Mesenchymal stem cell (in vitro differentiated cells and primary cell): ENCODE measurements around the gene MICAL1.

Experiments
- DNase-seq: peaks from one replicate; pipeline ENCODE4 v3.0.0-alpha.2; 2013
- H2AFZ ChIP-seq: one replicate; pipeline ENCODE4 v1.6.1; 2013; ENCODE audit warnings: low read depth, mild to moderate bottlenecking, control low read depth, inconsistent platforms, low read length, moderate library complexity
- H2AK5ac ChIP-seq: 2 replicates; pipeline ENCODE4 v1.6.1; 2013; ENCODE audit warnings: low read length, moderate library complexity, mild to moderate bottlenecking, inconsistent platforms; ENCODE audit not compliant: severe bottlenecking
- H2BK120ac ChIP-seq: one replicate; pipeline ENCODE4 v1.6.1; 2013; ENCODE audit warnings: low read depth, mild to moderate bottlenecking, inconsistent platforms, low read length, moderate library complexity
- H2BK12ac ChIP-seq, 2 experiments: one replicate each; pipeline ENCODE4 v1.6.1; 2013; ENCODE audit warnings: inconsistent platforms in 2 of 2, low read length in 2 of 2, mild to moderate bottlenecking in 2 of 2, moderate library complexity in 2 of 2, control low read depth in 1 of 2
- H2BK15ac ChIP-seq: one replicate; pipeline ENCODE4 v1.6.1; 2013; ENCODE audit warnings: mild to moderate bottlenecking, low read depth, inconsistent platforms; ENCODE audit not compliant: poor library complexity, severe bottlenecking
- H2BK5ac ChIP-seq: 2 replicates; pipeline ENCODE4 v1.6.1; 2013; ENCODE audit warnings: low read depth, mild to moderate bottlenecking, low read length, control low read depth, inconsistent platforms; ENCODE audit not compliant: poor library complexity, severe bottlenecking
- H3K14ac ChIP-seq, 2 experiments: one replicate each; pipeline ENCODE4 v1.6.1; 2013; ENCODE audit warnings: inconsistent platforms in 2 of 2, low read length in 2 of 2, control low read depth in 1 of 2, mild to moderate bottlenecking in 1 of 2, moderate library complexity in 1 of 2
- H3K18ac ChIP-seq, 2 experiments: one replicate each; pipeline ENCODE4 v1.6.1; 2013; ENCODE audit warnings: inconsistent platforms in 2 of 2, low read length in 2 of 2, control low read depth in 1 of 2, low read depth in 1 of 2, mild to moderate bottlenecking in 1 of 2
- H3K23ac ChIP-seq, 2 experiments: one replicate each; pipeline ENCODE4 v1.6.1; 2013; ENCODE audit warnings: inconsistent platforms in 2 of 2, low read length in 2 of 2, mild to moderate bottlenecking in 2 of 2, moderate library complexity in 2 of 2, control low read depth in 1 of 2
- H3K27ac ChIP-seq: 2 replicates; pipeline ENCODE4 v1.5.1; 2013; ENCODE audit warnings: mild to moderate bottlenecking, moderate library complexity, low read length, control low read depth, inconsistent platforms; ENCODE audit not compliant: poor library complexity, severe bottlenecking
- H3K27me3 ChIP-seq, 2 experiments: 2 replicates each; pipeline versions ENCODE4 v1.6.1 to v1.7.0; 2013; ENCODE audit warnings: low read length in 2 of 2, mild to moderate bottlenecking in 2 of 2, moderate library complexity in 2 of 2, control low read depth in 1 of 2, inconsistent platforms in 1 of 2; ENCODE audit not compliant: control insufficient read depth in 1 of 2, insufficient read depth in 1 of 2
- H3K36me3 ChIP-seq, 2 experiments: 2 replicates each; pipeline versions ENCODE4 v1.6.1 to v1.7.0; 2013; ENCODE audit warnings: low read length in 2 of 2, control low read depth in 1 of 2, inconsistent platforms in 1 of 2, low read depth in 1 of 2, mild to moderate bottlenecking in 1 of 2; ENCODE audit not compliant: insufficient read depth in 2 of 2, control insufficient read depth in 1 of 2
- H3K4ac ChIP-seq, 2 experiments: one replicate each; pipeline ENCODE4 v1.6.1; 2013; ENCODE audit warnings: inconsistent platforms in 2 of 2, low read length in 2 of 2, mild to moderate bottlenecking in 2 of 2, moderate library complexity in 2 of 2, control low read depth in 1 of 2, low read depth in 1 of 2
- H3K4me1 ChIP-seq: 2 replicates; pipeline ENCODE4 v1.6.1; 2013; ENCODE audit warnings: low read depth, low read length, control low read depth; ENCODE audit not compliant: control insufficient read depth, insufficient read depth
- H3K4me2 ChIP-seq: 2 replicates; pipeline ENCODE4 v1.6.1; 2013; ENCODE audit warnings: low read length, mild to moderate bottlenecking, inconsistent platforms; ENCODE audit not compliant: poor library complexity, severe bottlenecking
- H3K4me3 ChIP-seq, 2 experiments: 2 replicates each; pipeline versions ENCODE4 v1.5.1 to v1.7.0; 2013; ENCODE audit warnings: low read length in 2 of 2, mild to moderate bottlenecking in 2 of 2, control low read depth in 1 of 2, low read depth in 1 of 2; ENCODE audit not compliant: insufficient read depth in 1 of 2
- H3K79me1 ChIP-seq: replicated peaks from 2 replicates; pipeline ENCODE4 v1.6.1; 2013; ENCODE audit warnings: mild to moderate bottlenecking, control low read depth, low read length, inconsistent platforms; ENCODE audit not compliant: poor library complexity, severe bottlenecking
- H3K9ac ChIP-seq: 2 replicates; pipeline ENCODE4 v1.7.0; 2013; ENCODE audit warnings: mild to moderate bottlenecking, low read length, moderate library complexity
- H3K9me3 ChIP-seq: 2 replicates; pipeline ENCODE4 v1.7.0; 2013; ENCODE audit warnings: mild to moderate bottlenecking, low read length; ENCODE audit not compliant: control insufficient read depth
- H4K8ac ChIP-seq: one replicate; pipeline ENCODE4 v1.6.1; 2013; ENCODE audit warnings: inconsistent platforms, mild to moderate bottlenecking, low read length, moderate library complexity
- H4K91ac ChIP-seq: one replicate; pipeline ENCODE4 v1.6.1; 2013; ENCODE audit warnings: mild to moderate bottlenecking, low read length, inconsistent platforms
- WGBS: methylation state at CpG from one replicate; pipeline ENCODE4 v1.1.7; 2013; ENCODE audit warnings: mixed read lengths; 5-methylcytosine and 5-hydroxymethylcytosine counted together

MICAL1 gene

GRCh38 chr6:109452181-109452580 is 3.4 kb downstream of the MICAL1 start:
- peaks cover 33% of the 10 kb centered on the region for H3K79me1 ChIP-seq
- H3K4me3 ChIP-seq: no peak overlapping the region
- no peak overlapping the region for H2AFZ ChIP-seq
- no peak overlapping the region for H2BK12ac ChIP-seq
- no peaks in the 10 kb centered on the region for H3K27me3 ChIP-seq
- H3K23ac ChIP-seq: no peak overlapping the region
- no peak overlapping the region for H3K4me2 ChIP-seq
- no peak overlapping the region for H4K8ac ChIP-seq
- WGBS: 94% methylated on average over 9 of the region's 9 CpGs
- H2BK5ac ChIP-seq: no peak overlapping the region
- H3K4ac ChIP-seq: no peak overlapping the region
- H4K91ac ChIP-seq: no peak overlapping the region
- H3K27ac ChIP-seq: no peak overlapping the region
- no peak overlapping the region for H3K18ac ChIP-seq
- H3K14ac ChIP-seq: no peak overlapping the region
- H2BK120ac ChIP-seq: no peak overlapping the region
- no peak overlapping the region for H2BK15ac ChIP-seq
- H3K36me3 ChIP-seq: peaks cover 35 to 58% of the 10 kb centered on the region in 2 experiments
- peaks cover 22% of the 10 kb centered on the region for H3K4me1 ChIP-seq
- H2AK5ac ChIP-seq: no peak overlapping the region
- DNase-seq: no peak
- no peak overlapping the region for H3K9ac ChIP-seq
- H3K9me3 ChIP-seq: no peaks in the 10 kb centered on the region

- H4K8ac ChIP-seq: no peak overlapping the region
- H3K36me3 ChIP-seq: peaks cover 43 to 66% of the 10 kb centered on the region in 2 experiments
- no peak overlapping the region for H3K14ac ChIP-seq
- H2AK5ac ChIP-seq: no peak overlapping the region
- H3K4me1 ChIP-seq: peaks cover 19% of the 10 kb centered on the region
- H3K9me3 ChIP-seq: no peaks in the 10 kb centered on the region
- no peak overlapping the region for H2BK12ac ChIP-seq
- no peaks in the 10 kb centered on the region for H3K27me3 ChIP-seq
- H3K79me1 ChIP-seq: peaks cover 36% of the 10 kb centered on the region
- no peak overlapping the region for H2AFZ ChIP-seq
- peak overlapping the region in 1 of 2 experiments; percentile 49 for H3K18ac ChIP-seq
- H4K91ac ChIP-seq: no peak overlapping the region
- no peak for DNase-seq
- H3K27ac ChIP-seq: no peak overlapping the region
- H3K4ac ChIP-seq: no peak overlapping the region
- no peak overlapping the region for H3K4me2 ChIP-seq
- H2BK5ac ChIP-seq: no peak overlapping the region
- H3K9ac ChIP-seq: no peak overlapping the region
- no peak overlapping the region for H3K23ac ChIP-seq
- 97% methylated on average over 7 of the region's 7 CpGs for WGBS
- no peak overlapping the region for H2BK15ac ChIP-seq
- H2BK120ac ChIP-seq: no peak overlapping the region
- H3K4me3 ChIP-seq: no peak overlapping the region
Measured at GRCh38 chr6:109451376-109451775, 4.2 kb downstream of the MICAL1 start.

- H2BK12ac ChIP-seq: no peak overlapping the region
- no peaks in the 10 kb centered on the region for H3K9me3 ChIP-seq
- H2AFZ ChIP-seq: no peak overlapping the region
- no peaks in the 10 kb centered on the region for H3K27me3 ChIP-seq
- H4K8ac ChIP-seq: no peak overlapping the region
- no peak for DNase-seq
- 100% methylated on average over 3 of the region's 3 CpGs for WGBS
- H3K4ac ChIP-seq: no peak overlapping the region
- no peak overlapping the region for H4K91ac ChIP-seq
- H3K4me2 ChIP-seq: no peak overlapping the region
- H3K4me1 ChIP-seq: peaks cover 14% of the 10 kb centered on the region
- H3K14ac ChIP-seq: no peak overlapping the region
- no peak overlapping the region for H3K27ac ChIP-seq
- H2BK120ac ChIP-seq: no peak overlapping the region
- H2BK15ac ChIP-seq: no peak overlapping the region
- no peak overlapping the region for H3K9ac ChIP-seq
- H2AK5ac ChIP-seq: no peak overlapping the region
- H2BK5ac ChIP-seq: no peak overlapping the region
- no peak overlapping the region for H3K4me3 ChIP-seq
- H3K36me3 ChIP-seq: peaks cover 49 to 72% of the 10 kb centered on the region in 2 experiments
- H3K18ac ChIP-seq: no peak overlapping the region
- no peak overlapping the region for H3K23ac ChIP-seq
- H3K79me1 ChIP-seq: peaks cover 34% of the 10 kb centered on the region
Measured at GRCh38 chr6:109450801-109451200, 4.8 kb downstream of the MICAL1 start.

- H4K8ac ChIP-seq: no peak overlapping the region
- H3K4me1 ChIP-seq: peaks cover 13% of the 10 kb centered on the region
- H3K14ac ChIP-seq: no peak overlapping the region
- no peak overlapping the region for H2BK120ac ChIP-seq
- no peak overlapping the region for H3K18ac ChIP-seq
- H3K9ac ChIP-seq: no peak overlapping the region
- no peak for DNase-seq
- no peak overlapping the region for H3K23ac ChIP-seq
- H3K9me3 ChIP-seq: no peaks in the 10 kb centered on the region
- no peak overlapping the region for H3K4ac ChIP-seq
- H2BK12ac ChIP-seq: no peak overlapping the region
- no peak overlapping the region for H2AFZ ChIP-seq
- peaks cover 28% of the 10 kb centered on the region for H3K79me1 ChIP-seq
- H3K4me2 ChIP-seq: no peak overlapping the region
- 96% methylated on average over 16 of the region's 16 CpGs for WGBS
- no peak overlapping the region for H2AK5ac ChIP-seq
- H2BK5ac ChIP-seq: no peak overlapping the region
- no peak overlapping the region for H4K91ac ChIP-seq
- H3K4me3 ChIP-seq: no peak overlapping the region
- no peak overlapping the region for H2BK15ac ChIP-seq
- H3K27me3 ChIP-seq: no peaks in the 10 kb centered on the region
- peaks cover 56 to 80% of the 10 kb centered on the region in 2 experiments for H3K36me3 ChIP-seq
- no peak overlapping the region for H3K27ac ChIP-seq
Measured at GRCh38 chr6:109449795-109450673, 5.5 kb downstream of the MICAL1 start.
